B cell (primary cell): ENCODE results near the gene IFI35. TPM values are rescaled to one million over a fixed set of nuclear protein-coding genes. Genes with fewer than 3 reads are reported as not detected.
"Not testable (repeated sequence)": the region's sequence is repeated elsewhere in the genome, so short reads cannot be mapped to it uniquely, and the experiment has no call there.

ENCODE experiments used
- ATAC-seq: fragments of 200-7000 bp; cut with Tn5 transposase; one replicate; pipeline ENCODE4 v1.10.0; 2021; ENCODE audit warnings: low read depth, mild to moderate bottlenecking, moderate number of reproducible peaks, moderate library complexity
- CTCF ChIA-PET: fragments of 350-600 bp; sonication (Branson Sonifier 250); formaldehyde crosslinking; loops from one replicate; lab custom pipeline; 2021; ENCODE audit warnings: antibody characterized with exemption, inconsistent platforms; lab: Charles Lee
- POLR2A ChIA-PET: fragments of 350-600 bp; sonication (Branson Sonifier 250); formaldehyde crosslinking; loops from one replicate; lab custom pipeline; 2021; ENCODE audit warnings: antibody characterized with exemption; lab: Charles Lee
- DNase-seq: peaks from one replicate; pipeline ENCODE4 v3.0.0; 2013
- H2AFZ ChIP-seq: 2 replicates; pipeline ENCODE4 v1.6.1; 2012; ENCODE audit warnings: mild to moderate bottlenecking, low read depth, low read length; ENCODE audit not compliant: insufficient read depth, poor library complexity, severe bottlenecking
- H3K27ac ChIP-seq, 2 donors: 1 replicate in 1 of 2; 2 replicates in 1 of 2; pipeline ENCODE4 v1.5.1; 2012 to 2013; ENCODE audit warnings: low read length in 2 of 2, mild to moderate bottlenecking in 2 of 2, moderate library complexity in 1 of 2
- H3K27me3 ChIP-seq, 4 experiments: fragments of 200-600 bp in 1 of 4; sonication (generic) in 1 of 4; replicated peaks in 1 of 4; 1 replicate in 2 of 4; 2 replicates in 2 of 4; pipeline versions ENCODE4 v1.6.1 to v1.7.0; 2013 to 2016; ENCODE audit warnings: low read length in 3 of 4, mild to moderate bottlenecking in 2 of 4, mixed read lengths in 1 of 4, moderate library complexity in 1 of 4; ENCODE audit not compliant: insufficient read depth in 4 of 4, control insufficient read depth in 3 of 4; ENCODE audit errors: control extremely low read depth in 1 of 4
- H3K36me3 ChIP-seq, 2 experiments: replicated peaks in 1 of 2; 1 replicate in 1 of 2; 2 replicates in 1 of 2; pipeline versions ENCODE4 v1.6.1 to v1.7.1; 2013; ENCODE audit warnings: low read length in 1 of 2; ENCODE audit not compliant: insufficient read depth in 2 of 2, control insufficient read depth in 1 of 2; ENCODE audit errors: control extremely low read depth in 1 of 2, extremely low read depth in 1 of 2
- H3K4me1 ChIP-seq, 2 donors: fragments of 200-600 bp in 1 of 2; sonication (generic) in 1 of 2; 1 replicate in 1 of 2; 2 replicates in 1 of 2; pipeline versions ENCODE4 v1.5.1 to v1.6.1; 2013 to 2017; ENCODE audit warnings: low read length in 2 of 2; ENCODE audit not compliant: control insufficient read depth in 2 of 2, insufficient read depth in 2 of 2
- H3K4me2 ChIP-seq: replicated peaks from 2 replicates; pipeline ENCODE3; 2012; ENCODE audit warnings: mild to moderate bottlenecking, low read depth, low read length; ENCODE audit not compliant: poor library complexity, severe bottlenecking
- H3K4me3 ChIP-seq, 5 experiments: fragments of 200-600 bp in 1 of 5; sonication (generic) in 1 of 5; 1 replicate in 3 of 5; 2 replicates in 2 of 5; pipeline versions ENCODE4 v1.5.1 to v1.7.0; 2011 to 2016; ENCODE audit warnings: low read length in 4 of 5, mild to moderate bottlenecking in 4 of 5, low read depth in 2 of 5, control low read depth in 1 of 5, moderate library complexity in 1 of 5; ENCODE audit not compliant: insufficient read depth in 1 of 5; ENCODE audit errors: control extremely low read depth in 1 of 5, extremely low read depth in 1 of 5
- H3K79me2 ChIP-seq: fragments of 200-600 bp; sonication (generic); one replicate; pipeline ENCODE4 v1.6.0; 2016; ENCODE audit warnings: low read length; ENCODE audit not compliant: control insufficient read depth, insufficient read depth
- H3K9ac ChIP-seq: fragments of 200-600 bp; sonication (generic); 2 replicates; pipeline ENCODE4 v1.6.1; 2017; ENCODE audit warnings: mild to moderate bottlenecking, low read length, moderate library complexity
- H3K9me3 ChIP-seq, 3 donors: one replicate each; pipeline versions ENCODE4 v1.6.1 to v1.7.1; 2013; ENCODE audit warnings: low read length in 2 of 3; ENCODE audit not compliant: control insufficient read depth in 2 of 3, insufficient read depth in 1 of 3; ENCODE audit errors: control extremely low read depth in 1 of 3
- H4K20me1 ChIP-seq: 2 replicates; pipeline ENCODE4 v1.6.0; 2012; ENCODE audit warnings: mild to moderate bottlenecking, low read length; ENCODE audit not compliant: insufficient read depth, control insufficient read depth, poor library complexity, severe bottlenecking
- H3K27ac Mint-ChIP-seq: one replicate; pipeline ENCODE4 v1.8.0; 2021; ENCODE audit warnings: mixed read lengths
- H3K27me3 Mint-ChIP-seq: one replicate; pipeline ENCODE4 v1.8.0; 2021; ENCODE audit warnings: mixed read lengths
- H3K4me1 Mint-ChIP-seq: one replicate; pipeline ENCODE4 v1.8.0; 2021; ENCODE audit warnings: mixed read lengths
- H3K4me3 Mint-ChIP-seq: one replicate; pipeline ENCODE4 v1.8.0; 2021; ENCODE audit warnings: mixed read lengths
- H3K9me3 Mint-ChIP-seq: one replicate; pipeline ENCODE4 v1.8.0; 2022; ENCODE audit warnings: mixed read lengths; ENCODE audit not compliant: insufficient read depth
- EZH2 ChIP-seq: IDR thresholded peaks from 2 replicates; pipeline ENCODE4 v1.6.1; 2012; ENCODE audit warnings: borderline replicate concordance, low read depth, mild to moderate bottlenecking, moderate library complexity, low read length; ENCODE audit not compliant: insufficient read depth, poor library complexity, severe bottlenecking
- WGBS: methylation state at CpG from one replicate; pipeline ENCODE4 v1.1.5; 2013; ENCODE audit warnings: missing lambda C conversion rate; ENCODE audit not compliant: insufficient coverage; 5-methylcytosine and 5-hydroxymethylcytosine counted together
- intact Hi-C: fragments of 100-400 bp; cut with micrococcal nuclease; formaldehyde crosslinking; loops from one replicate; pipeline ENCODE4 v1.10.0; 2022
- polyA plus RNA-seq: library from polyadenylated mRNA; depleted of rRNA; stranded (reverse); fragments of >200 nt; gene quantifications from 2 replicates; pipeline ENCODE4 v1.2.3, GENCODE V29; 2012
- total RNA-seq, 2 donors: library from RNA; stranded (reverse); fragments of 120-200 nt in 1 of 2; gene quantifications; 1 replicate in 1 of 2; 2 replicates in 1 of 2; pipeline versions ENCODE4 v1.2.3 to v1.2.4, GENCODE V29; 2013 to 2022
- TF ChIP-seq, protein P1 (sequence below): fragments of 200-600 bp; IDR thresholded peaks from one replicate; pipeline ENCODE4 v1.8.0; 2022; ENCODE audit warnings: antibody characterized with exemption, mild to moderate bottlenecking

The IFI35 gene
- total and polyA plus RNA-seq, 2 donors (not counting 1 experiment from before 2014, with no cell fraction given): 37.2 to 42.2 TPM

DNA sequence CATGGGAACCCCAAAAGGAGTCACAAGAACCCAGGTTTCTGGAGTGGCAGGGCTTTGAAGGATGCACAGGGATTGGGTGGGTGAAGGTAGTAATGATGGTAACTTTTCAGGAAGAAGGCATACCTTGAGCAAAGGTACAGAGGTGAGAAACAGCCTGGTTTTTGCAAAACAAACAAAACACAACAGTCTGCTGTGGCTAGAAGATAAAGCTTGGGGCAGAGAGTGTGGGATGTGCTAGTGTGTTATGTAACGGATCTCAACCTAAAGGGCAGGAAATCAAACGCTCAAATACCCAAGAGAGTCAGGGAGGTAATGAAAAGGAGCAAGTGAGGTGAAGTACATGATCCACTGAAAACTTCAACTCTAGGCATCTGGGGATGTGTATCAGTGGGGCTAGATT, 31.3 kb upstream of the IFI35 start:
- Mint-ChIP-seq H3K27me3 (no peaks in the 10 kb centered on the region), H3K9me3 (no peaks in the 10 kb centered on the region), H3K4me1 (peaks cover 12% of the 10 kb centered on the region), H3K4me3 (no peak overlapping the region), H3K27ac (no peak overlapping the region)
- no peaks in the 10 kb centered on the region for H4K20me1 ChIP-seq
- no CpG with 5 or more reads among the region's 2 CpGs for WGBS
- H3K79me2 ChIP-seq: peaks cover 8% of the 10 kb centered on the region
- no peaks in the 10 kb centered on the region for H3K36me3 ChIP-seq
- intact Hi-C loops: no loop called here
- POLR2A ChIA-PET: no interaction called here
- no peak overlapping the region for H3K9ac ChIP-seq
- H3K4me1 ChIP-seq: peaks cover 8 to 13% of the 10 kb centered on the region in 2 donors
- no peaks in the 10 kb centered on the region for H3K9me3 ChIP-seq
- TF ChIP-seq, protein P1, sequence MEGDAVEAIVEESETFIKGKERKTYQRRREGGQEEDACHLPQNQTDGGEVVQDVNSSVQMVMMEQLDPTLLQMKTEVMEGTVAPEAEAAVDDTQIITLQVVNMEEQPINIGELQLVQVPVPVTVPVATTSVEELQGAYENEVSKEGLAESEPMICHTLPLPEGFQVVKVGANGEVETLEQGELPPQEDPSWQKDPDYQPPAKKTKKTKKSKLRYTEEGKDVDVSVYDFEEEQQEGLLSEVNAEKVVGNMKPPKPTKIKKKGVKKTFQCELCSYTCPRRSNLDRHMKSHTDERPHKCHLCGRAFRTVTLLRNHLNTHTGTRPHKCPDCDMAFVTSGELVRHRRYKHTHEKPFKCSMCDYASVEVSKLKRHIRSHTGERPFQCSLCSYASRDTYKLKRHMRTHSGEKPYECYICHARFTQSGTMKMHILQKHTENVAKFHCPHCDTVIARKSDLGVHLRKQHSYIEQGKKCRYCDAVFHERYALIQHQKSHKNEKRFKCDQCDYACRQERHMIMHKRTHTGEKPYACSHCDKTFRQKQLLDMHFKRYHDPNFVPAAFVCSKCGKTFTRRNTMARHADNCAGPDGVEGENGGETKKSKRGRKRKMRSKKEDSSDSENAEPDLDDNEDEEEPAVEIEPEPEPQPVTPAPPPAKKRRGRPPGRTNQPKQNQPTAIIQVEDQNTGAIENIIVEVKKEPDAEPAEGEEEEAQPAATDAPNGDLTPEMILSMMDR: no peak
- TF ChIP-seq EZH2: no peak
- H2AFZ ChIP-seq: no peak overlapping the region
- no peak for ATAC-seq
- H3K27me3 ChIP-seq: no peaks in the 10 kb centered on the region
- no peak overlapping the region for H3K4me3 ChIP-seq
- no peak for DNase-seq
- H3K4me2 ChIP-seq: no peak overlapping the region
- H3K27ac ChIP-seq: no peak overlapping the region
- CTCF ChIA-PET: no interaction called here

DNA sequence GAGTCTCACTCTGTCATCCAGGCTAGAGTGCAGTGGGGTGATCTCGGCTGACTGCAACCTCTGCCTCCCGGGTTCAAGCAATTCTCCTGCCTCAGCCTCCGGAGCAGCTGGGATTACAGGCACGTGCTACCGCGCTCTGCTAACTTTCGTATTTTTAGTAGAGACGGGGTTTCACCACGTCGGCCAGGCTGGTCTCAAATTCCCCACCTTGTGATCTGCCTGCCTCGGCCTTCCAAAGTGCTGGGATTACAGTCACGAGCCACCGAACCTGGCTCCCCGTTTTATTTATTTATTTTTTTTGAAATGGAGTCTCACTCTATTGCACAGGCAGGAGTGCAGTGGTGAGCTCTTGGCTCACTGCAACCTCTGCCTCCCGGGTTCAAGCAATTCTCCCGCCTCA, 30.9 kb upstream of the IFI35 start:
- POLR2A ChIA-PET, H3K36me3 ChIP-seq, H3K79me2 ChIP-seq, H2AFZ ChIP-seq, H3K4me2 ChIP-seq, H3K4me3 Mint-ChIP-seq, ATAC-seq, H4K20me1 ChIP-seq, H3K27me3 ChIP-seq, H3K9me3 ChIP-seq, H3K9me3 Mint-ChIP-seq, DNase-seq, H3K4me3 ChIP-seq, CTCF ChIA-PET, H3K27me3 Mint-ChIP-seq, H3K9ac ChIP-seq, H3K27ac ChIP-seq, H3K27ac Mint-ChIP-seq, intact Hi-C loops: not testable (repeated sequence)
- peaks cover 8 to 13% of the 10 kb centered on the region in 2 donors for H3K4me1 ChIP-seq
- WGBS: 87% methylated on average over 12 of the region's 16 CpGs
- H3K4me1 Mint-ChIP-seq: peaks cover 14% of the 10 kb centered on the region
